MG63 (cell line): ENCODE results near the gene UAP1L1. TPM values are rescaled to one million over a fixed set of nuclear protein-coding genes. Genes with fewer than 3 reads are reported as not detected.

Source experiments
- DNase-seq: peaks from one replicate; pipeline ENCODE4 v3.0.0-alpha.2; 2020
- H3K27me3 ChIP-seq: fragments of 250-450 bp; sonication (Bioruptor Pico); 2 replicates; pipeline ENCODE4 v1.5.1; 2020; ENCODE audit warnings: mild to moderate bottlenecking, moderate library complexity
- H3K36me3 ChIP-seq: fragments of 250-450 bp; sonication (Bioruptor Pico); 2 replicates; pipeline ENCODE4 v1.5.1; 2020; ENCODE audit warnings: mild to moderate bottlenecking, moderate library complexity
- H3K4me3 ChIP-seq: fragments of 250-450 bp; sonication (Bioruptor Pico); 2 replicates; pipeline ENCODE4 v1.5.1; 2020; ENCODE audit warnings: mild to moderate bottlenecking, moderate library complexity
- H3K9me3 ChIP-seq: fragments of 250-450 bp; sonication (Bioruptor Pico); 2 replicates; pipeline ENCODE4 v1.5.1; 2020; ENCODE audit warnings: mild to moderate bottlenecking, moderate library complexity
- total RNA-seq: library from RNA; depleted of rRNA; stranded (reverse); fragments of >200 nt; shearing (Covaris generic); gene quantifications from 2 replicates; pipeline ENCODE4 v1.2.3, GENCODE V29; 2014; ENCODE audit warnings: low replicate concordance

UAP1L1 gene
- total RNA-seq, 1 experiment from 2014 or later = 8.2 TPM

- H3K9me3 ChIP-seq = no peaks in the 10 kb centered on the region
Observed at GRCh38 chr9:137037483-137037882, 39.8 kb upstream of the UAP1L1 start.

DNA sequence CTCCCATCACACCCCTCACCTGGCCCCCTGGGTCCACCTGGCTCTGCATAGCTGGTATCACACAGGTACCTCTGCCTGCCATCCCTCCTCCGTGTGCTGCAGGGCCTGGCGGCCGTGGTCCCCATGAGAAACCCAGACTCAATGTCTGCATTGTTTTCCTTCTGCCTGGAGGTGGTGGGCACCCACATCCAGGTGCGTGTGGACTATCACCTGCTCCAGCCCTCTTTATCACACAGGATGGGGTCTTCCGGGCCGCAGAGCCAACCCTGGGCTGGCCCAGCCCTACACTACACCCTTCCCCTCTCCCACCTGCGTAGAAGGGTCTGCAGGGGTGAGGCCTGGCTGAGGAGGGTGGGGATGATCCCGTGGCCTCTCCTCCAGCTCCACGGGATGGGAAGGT lies 38.4 kb upstream of the UAP1L1 start:
- Histone ChIP-seq H3K9me3 (no peaks in the 10 kb centered on the region), H3K4me3 (no peak overlapping the region), H3K27me3 (no peaks in the 10 kb centered on the region), H3K36me3 (peaks cover 18% of the 10 kb centered on the region)
- no peak for DNase-seq

More at GRCh38 chr9:137037483-137037882, 39.8 kb upstream of the UAP1L1 start:
- no peak for DNase-seq
- no peak overlapping the region for H3K4me3 ChIP-seq
- H3K36me3 ChIP-seq = peaks cover 15% of the 10 kb centered on the region
- H3K27me3 ChIP-seq = no peaks in the 10 kb centered on the region

DNA sequence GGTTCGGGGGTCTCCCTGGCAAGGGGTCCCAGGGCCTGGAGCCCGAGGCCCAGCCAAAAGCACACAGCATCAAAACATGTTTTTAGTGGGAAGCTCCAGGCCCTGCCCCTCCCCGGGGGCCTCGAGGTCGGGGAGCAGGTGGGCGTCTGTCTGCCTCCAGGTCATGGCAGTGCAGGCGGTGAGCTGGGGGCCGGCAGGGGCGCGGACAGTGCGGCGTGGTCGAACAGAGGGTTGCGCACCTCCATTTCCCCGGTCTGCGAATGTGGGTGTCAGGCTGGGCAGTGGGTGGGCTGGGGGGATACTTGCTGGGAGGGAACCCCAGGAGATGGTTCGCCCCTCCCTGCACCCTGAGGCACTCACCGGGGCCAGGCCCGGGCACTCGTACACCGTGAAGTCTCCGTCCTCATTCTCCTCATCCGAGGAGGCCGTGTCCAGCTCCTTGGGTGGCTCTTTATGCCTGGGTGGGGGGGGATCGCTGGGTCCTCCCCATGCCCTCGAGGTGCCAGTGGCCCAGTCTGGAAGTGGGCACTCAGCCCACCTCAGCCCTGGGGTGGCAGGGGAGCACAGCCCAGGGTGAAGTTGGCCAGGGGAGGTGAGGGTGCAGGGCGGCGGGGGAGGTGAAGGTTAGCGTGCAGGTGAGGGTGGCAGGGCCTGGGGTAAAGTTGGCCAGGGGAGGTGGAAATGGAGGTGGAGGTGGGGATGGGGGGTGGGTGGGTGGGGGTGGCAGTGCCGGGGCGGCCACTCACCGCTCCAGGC lies 37.5 kb upstream of the UAP1L1 start:
- no peak overlapping the region for H3K4me3 ChIP-seq
- no peaks in the 10 kb centered on the region for H3K27me3 ChIP-seq

DNA sequence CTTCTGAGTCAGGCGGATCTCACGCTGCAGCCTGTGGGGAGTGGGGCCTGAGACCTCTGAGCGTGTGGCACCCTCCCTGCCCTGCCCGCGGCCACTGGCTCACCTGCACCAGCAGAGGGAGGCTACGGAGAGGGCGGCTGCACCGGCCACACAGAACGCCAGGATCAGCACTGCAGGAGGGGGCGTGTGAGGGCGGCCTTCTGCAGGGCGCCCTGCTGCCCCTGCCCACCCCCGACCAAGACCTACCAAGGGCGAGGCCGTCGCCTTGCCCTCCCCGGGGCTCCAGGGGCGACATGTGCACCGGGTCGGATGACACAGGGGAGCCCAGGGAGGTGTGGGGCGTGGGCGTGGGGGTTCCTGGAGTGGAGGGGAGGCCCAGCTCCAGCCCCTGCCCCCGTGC lies 36.7 kb upstream of the UAP1L1 start:
- DNase-seq = no peak
- no peaks in the 10 kb centered on the region for H3K9me3 ChIP-seq
- H3K27me3 ChIP-seq = no peaks in the 10 kb centered on the region
- peaks cover 18% of the 10 kb centered on the region for H3K36me3 ChIP-seq
- H3K4me3 ChIP-seq = no peak overlapping the region

More for the DNA sequence above, 37.5 kb upstream of the UAP1L1 start:
- Histone ChIP-seq H3K9me3 (no peaks in the 10 kb centered on the region), H3K36me3 (peaks cover 18% of the 10 kb centered on the region)
- DNase-seq = no peak

DNA sequence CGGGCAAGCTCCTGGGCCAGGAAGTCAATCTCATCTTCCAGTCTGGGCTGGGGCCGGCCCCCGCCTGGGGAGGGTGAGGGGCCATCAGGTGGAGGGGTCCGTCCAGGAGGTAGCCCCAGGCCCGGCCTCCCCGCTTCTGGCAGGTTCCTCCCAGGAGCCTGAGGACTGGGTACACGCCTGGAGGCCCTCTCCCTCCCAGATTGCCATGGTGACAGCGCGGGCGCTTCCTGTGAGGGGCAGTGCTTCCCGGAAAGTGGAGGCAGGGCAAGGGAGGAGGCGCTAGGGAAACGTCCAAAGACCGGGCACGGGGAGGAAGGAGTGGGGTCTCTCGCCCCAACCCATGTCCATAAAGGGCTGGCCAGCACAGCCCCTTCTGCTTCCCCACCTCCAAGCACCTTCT lies 36.2 kb upstream of the UAP1L1 start:
- H3K27me3 ChIP-seq = no peaks in the 10 kb centered on the region
- no peak for DNase-seq
- H3K36me3 ChIP-seq = peaks cover 18% of the 10 kb centered on the region

GRCh38 chr9:137042751-137043727 lies 34.3 kb upstream of the UAP1L1 start:
- H3K36me3 ChIP-seq = peaks cover 18% of the 10 kb centered on the region
- H3K27me3 ChIP-seq = no peaks in the 10 kb centered on the region
- no peaks in the 10 kb centered on the region for H3K9me3 ChIP-seq
- H3K4me3 ChIP-seq = no peak overlapping the region
- no peak for DNase-seq

More for the DNA sequence above, 36.2 kb upstream of the UAP1L1 start:
- no peaks in the 10 kb centered on the region for H3K9me3 ChIP-seq
- no peak overlapping the region for H3K4me3 ChIP-seq

- Histone ChIP-seq H3K27me3 (no peaks in the 10 kb centered on the region), H3K9me3 (no peaks in the 10 kb centered on the region), H3K36me3 (peaks cover 13% of the 10 kb centered on the region), H3K4me3 (peak overlapping the region; percentile 72)
- no peak for DNase-seq
Observed at GRCh38 chr9:137044037-137044436, 33.3 kb upstream of the UAP1L1 start.

DNA sequence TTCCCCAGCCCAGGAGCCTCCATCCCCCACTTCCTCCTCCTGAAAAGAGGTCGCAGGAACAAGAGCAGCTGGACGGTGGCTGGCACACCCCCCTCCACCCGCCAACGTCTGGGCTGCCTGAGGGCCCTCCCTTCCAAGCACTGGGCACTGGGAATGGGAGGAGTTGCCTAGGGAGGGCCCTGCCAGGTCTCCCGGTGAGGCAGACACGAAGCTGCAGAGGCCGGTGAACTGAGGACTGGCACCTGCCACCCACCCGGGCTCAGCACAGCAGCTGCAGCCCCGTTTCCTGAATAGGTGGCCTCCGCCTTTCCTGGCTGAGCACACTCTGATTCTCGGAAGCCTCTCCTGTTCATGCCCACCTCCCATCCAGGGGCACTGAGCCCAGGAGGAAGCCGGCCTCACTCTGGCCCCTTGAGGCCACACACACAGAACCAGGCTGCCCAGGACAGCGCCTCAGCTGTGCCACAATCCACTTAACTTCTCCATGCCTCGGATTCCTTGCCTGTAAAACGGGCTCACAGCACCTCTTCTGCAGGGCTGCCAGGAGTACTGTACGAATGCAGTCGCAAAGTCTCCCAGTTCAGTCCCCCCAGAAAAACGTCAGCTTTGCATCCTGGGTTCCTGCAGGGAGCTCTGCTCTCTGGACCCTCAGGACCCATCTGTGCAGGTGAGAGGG lies 32.7 kb upstream of the UAP1L1 start:
- Histone ChIP-seq H3K36me3 (peaks cover 10% of the 10 kb centered on the region), H3K27me3 (no peaks in the 10 kb centered on the region; the same call in 1 of the 2 replicates), H3K4me3 (peak overlapping the region; percentile 72), H3K9me3 (no peaks in the 10 kb centered on the region)
- DNase-seq = peak; percentile 68

DNA sequence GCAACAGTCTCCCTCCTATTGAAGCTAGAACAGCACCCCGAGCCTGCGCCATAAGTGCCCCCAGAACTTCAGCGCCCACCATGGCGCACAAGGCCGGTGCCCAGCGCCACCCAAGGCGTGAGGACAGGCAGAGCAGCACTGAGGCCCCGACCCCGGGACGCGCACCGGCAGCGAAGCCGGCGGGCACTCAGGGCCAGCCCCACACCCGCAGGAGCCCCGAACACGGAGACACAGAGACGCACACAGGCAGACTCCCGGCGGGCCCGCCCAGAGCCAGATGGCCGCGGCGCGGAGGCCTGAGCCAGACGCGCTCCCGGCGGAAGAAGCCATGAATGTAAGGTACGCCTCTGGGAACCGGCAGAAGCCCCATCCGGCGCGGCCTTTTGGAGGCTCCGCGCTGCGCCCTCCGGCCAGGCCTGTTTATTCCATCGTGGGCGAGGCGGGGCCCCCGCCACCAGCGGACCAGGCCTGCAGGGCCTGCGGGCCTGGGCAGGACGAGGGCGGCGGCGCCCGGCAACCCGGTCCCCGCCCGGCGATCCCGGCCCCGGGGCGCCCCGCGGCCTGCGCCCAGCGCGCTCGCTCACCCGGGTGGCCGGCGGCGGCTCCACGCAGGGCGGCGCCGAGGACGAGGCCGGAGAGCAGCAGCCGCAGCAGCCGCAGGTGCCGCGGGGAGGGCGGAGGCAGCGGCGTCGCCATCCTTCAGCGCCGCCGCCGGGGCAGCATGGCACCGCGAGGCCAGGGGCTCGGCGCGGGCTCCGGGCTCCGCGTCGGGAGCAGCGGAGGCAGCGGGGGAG lies 31.8 kb upstream of the UAP1L1 start:
- Histone ChIP-seq H3K27me3 (no peaks in the 10 kb centered on the region; the same call in 1 of the 2 replicates), H3K4me3 (peak overlapping the region; percentile 72), H3K36me3 (peaks cover 7% of the 10 kb centered on the region), H3K9me3 (no peaks in the 10 kb centered on the region)
- DNase-seq = peak; percentile 52

- Histone ChIP-seq H3K36me3 (peaks cover 3% of the 10 kb centered on the region), H3K27me3 (no peaks in the 10 kb centered on the region; the same call in 1 of the 2 replicates), H3K4me3 (peak within 1 kb of the TSS; percentile 72), H3K9me3 (no peaks in the 10 kb centered on the region)
- DNase-seq = peak; percentile 83
Observed at GRCh38 chr9:137046088-137046787, 31.1 kb upstream of the UAP1L1 start, which contains the start of gene NPDC1. NPDC1 (minus strand) TSS chr9:137046177; CDS start chr9:137045989, 188 bp downstream.

DNA sequence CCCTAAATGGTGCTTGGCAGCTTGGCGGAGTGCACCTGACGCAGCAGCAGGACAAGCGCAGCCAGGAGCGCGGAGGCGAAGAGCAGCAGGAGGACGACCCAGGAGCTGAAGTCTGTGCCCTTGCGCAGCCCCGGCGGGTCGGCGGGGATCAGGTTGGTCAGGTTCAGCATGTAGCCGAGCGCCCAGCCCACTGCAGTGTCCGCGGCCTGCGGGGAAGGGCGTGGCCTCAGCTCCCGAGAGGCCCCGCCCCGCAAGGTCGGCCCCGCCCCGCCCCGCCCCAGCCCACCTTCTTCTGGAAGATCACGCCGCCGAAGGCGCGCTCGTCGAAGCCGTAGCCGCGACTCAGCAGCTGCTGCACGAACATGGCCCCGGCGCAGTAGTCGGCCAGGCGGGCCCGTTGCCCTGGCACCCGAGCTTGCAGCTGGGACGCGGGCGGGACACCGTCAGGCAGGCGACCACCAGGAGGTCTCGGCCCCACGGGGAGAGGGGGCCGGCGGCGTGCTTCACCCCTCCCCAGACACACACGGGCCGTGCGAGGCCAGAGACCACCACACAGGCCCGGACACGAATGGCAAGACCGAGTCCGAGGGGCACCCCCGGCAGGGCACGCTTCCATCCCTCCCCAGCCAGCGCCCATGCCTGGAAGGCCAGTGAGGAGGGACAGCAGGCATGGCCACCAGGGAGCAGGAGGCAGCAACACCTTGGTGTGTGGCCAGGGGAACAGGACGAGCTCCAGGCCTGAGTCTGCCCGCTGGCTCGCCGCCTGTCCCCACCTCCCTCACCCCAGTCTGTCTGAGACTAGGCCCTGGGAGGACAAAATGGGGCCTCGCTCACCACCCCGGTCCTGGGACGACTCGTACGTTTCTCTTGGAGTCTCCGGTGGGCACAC lies 28.4 kb upstream of the UAP1L1 start:
- no peak for DNase-seq
- H3K36me3 ChIP-seq = no peaks in the 10 kb centered on the region; the same call in 1 of the 2 replicates
- H3K27me3 ChIP-seq = no peaks in the 10 kb centered on the region; the same call in 1 of the 2 replicates
- no peaks in the 10 kb centered on the region for H3K9me3 ChIP-seq
- H3K4me3 ChIP-seq = no peak overlapping the region

DNA sequence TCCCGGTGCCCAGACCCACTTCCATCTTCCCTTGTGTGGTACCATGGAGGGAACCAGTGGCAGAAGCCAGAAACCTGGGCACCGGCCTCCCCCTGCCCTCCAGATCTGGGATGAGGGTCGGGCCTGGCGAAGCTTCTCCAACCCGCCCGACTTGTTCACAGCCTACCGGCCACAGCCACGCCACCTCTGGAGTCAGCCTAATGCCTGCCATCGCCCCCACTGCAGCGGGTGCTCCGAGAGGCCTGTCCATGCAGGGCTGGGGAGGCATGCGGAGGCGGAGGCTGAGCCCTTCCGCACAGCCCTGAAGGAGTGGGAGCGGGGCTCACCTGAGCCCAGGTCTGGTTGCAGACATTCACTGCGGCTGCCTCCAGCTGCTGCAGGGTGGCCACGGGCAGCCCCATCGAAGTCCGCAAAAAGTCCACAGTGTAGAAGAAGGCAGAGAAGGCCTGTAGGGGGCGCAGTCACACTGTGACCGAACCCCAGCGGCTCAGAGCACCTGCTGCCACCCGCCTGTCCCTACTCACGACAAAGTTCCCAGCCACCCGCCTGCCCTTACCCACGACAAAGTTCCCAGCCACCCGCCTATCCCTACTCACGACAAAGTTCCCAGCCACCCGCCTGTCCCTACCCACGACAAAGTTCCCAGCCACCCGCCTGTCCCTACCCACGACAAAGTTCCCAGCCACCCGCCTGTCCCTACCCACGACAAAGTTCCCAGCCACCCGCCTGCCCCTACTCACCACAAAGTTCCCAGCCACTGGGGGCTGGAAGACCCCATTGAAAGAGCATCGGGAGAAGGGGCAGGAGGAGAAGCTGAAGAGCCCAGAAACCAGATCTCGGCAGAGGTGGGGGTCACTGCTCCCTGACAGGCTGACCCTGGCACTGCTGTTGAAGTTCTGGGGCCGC lies 27.5 kb upstream of the UAP1L1 start:
- Histone ChIP-seq H3K27me3 (no peaks in the 10 kb centered on the region; the same call in 1 of the 2 replicates), H3K36me3 (no peaks in the 10 kb centered on the region), H3K4me3 (no peak overlapping the region), H3K9me3 (no peaks in the 10 kb centered on the region)
- DNase-seq = peak; percentile 56

DNA sequence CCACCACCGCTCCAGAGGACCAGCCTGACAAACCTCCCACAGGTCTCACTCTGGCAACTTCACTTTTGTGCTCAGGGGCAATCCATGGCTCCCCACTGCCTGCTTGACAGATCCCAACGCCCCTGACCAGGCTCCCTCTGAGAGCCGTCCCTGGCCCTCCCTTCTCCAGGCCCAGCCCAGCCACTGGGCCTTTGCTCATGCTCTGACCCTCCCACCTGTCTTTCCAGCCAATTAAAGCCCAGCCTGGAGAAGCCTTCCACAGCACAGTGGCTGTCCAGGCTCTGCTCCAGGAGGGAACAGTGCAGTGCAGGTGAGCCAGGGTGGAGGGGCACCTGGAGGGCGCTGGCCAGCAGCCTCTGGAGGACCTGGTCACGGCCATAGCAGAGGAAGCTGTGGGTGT lies 26.7 kb upstream of the UAP1L1 start:
- no peak for DNase-seq
- no peaks in the 10 kb centered on the region; the same call in 1 of the 2 replicates for H3K27me3 ChIP-seq
- H3K9me3 ChIP-seq = no peaks in the 10 kb centered on the region
- H3K4me3 ChIP-seq = no peak overlapping the region
- no peaks in the 10 kb centered on the region for H3K36me3 ChIP-seq
